DMS114 treated with DMSO at 0.1 percent for 48 hours (cell line): ENCODE results near the gene TEX12.
"Not testable (repeated sequence)": the region's sequence is repeated elsewhere in the genome, so short reads cannot be mapped to it uniquely, and the experiment has no call there.

ENCODE experiments used
- DNase-seq: peaks from one replicate; lab custom pipeline; 2025; ENCODE audit not compliant: unreplicated experiment; lab: John Stamatoyannopoulos, UW

TEX12 gene, protein sequence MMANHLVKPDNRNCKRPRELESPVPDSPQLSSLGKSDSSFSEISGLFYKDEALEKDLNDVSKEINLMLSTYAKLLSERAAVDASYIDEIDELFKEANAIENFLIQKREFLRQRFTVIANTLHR

DNA sequence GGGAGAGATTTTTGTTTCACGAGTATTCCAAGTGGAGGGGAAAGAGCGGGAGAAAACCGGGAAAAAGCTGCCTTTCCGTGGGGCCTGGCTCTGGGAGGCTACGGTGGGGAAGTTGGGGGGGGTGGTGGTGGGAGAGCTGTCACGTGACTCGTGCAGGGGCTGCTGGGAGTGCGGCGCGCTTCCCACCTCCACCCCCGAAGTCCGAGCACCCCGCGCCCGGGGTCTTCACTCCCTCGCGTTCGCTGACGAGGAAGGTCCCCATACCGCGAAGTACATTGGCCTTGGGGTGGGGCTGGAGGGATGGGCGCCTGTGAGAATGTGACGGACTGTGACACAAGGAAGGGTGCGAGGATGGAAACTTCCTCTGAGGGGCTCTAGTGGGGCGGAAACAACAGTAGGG, at the start of gene TEX12:
TEX12 (plus strand) TSS at position 228 of the 400 bp plus-strand sequence. CDS start 1,897 bp downstream, outside the sequence.
- DNase-seq: no peak

DNA sequence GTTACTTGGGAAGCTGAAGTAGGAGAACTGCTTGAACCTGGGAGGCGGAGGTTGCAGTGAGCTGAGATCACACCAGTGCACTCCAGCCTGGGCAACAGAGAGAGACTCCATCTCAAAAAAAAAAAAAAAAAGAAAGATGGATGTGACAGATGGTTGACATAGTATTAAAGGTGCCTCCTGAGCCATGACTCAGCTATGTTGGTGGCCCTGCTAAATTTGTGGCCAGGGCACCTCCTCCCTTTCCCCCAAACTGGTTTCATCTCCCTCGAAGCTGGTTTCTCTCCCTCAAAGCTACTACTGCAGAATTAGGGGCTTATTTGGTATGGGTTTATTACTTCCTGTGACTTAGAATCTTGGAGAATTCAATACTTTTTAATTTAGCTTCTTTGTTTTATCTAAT, 49.0 kb upstream of the TEX12 start:
- DNase-seq: no peak

DNA sequence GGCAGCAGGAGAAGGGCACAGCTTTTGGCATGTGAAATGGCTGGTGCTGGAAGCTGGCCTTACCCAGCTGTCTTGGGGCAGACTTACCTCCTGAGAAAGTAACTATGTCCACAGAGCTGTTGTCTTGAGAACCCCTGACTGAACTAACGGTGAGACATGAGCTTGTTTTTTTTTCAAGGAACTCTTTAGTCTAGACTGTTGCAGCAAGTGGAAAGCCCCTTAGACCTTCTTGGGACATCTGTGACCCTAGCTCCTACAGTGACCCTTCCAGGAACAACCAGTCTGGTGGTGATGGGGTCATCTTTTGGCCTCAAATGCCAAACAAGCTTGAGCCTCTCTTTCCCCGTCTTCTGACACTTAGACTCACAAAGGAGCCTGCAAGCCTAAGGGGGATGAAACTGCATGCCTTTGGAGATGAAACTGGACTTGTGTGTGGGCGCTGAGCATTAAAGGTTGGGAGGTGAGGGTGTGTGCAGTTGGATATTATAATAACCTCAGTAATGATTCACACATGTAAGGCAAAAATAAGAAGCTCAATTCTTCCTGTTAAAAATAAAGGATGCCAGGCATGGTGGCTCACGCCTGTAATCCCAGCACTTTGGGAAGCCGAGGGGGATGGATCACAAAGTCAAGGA, 45.1 kb upstream of the TEX12 start:
- DNase-seq: no peak

DNA sequence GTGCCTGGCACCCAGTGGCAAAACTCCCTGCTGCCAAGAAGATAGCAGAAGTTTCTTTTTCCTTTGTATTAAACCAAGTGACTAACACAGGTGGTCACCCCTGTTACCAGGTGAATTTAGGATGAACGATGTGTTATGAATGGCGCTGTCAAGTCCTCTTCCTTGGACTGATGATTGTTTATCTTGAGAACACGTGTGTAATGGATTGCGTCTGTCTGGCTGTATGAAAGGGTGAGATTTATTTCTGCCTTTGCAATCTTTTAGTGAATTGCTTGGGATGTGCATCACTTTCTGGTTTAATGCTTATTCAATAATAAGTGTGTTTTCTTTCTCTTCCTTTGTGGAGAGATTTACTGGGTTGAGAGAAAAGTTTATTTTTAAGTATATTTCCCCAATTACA, 44.0 kb upstream of the TEX12 start:
- no peak for DNase-seq

DNA sequence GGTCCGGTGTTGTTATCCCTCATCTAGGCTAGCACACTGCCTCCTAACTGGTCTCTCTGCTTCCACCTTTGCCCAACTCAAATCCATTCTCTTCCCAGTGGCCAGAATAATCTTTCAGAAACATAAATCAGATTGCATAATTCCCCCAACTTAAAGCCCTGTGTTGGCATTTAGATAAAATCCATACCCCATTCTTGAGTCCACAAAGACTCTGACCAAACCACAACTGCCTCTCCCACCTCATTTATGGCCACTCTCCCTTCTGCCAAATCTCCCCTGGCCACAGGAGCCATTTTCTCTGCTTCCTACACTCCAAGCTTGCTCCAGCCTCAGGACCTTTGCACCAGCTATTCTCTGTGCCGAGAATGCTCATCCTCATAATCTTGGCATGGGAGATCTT, 40.1 kb upstream of the TEX12 start:
- DNase-seq: no peak

DNA sequence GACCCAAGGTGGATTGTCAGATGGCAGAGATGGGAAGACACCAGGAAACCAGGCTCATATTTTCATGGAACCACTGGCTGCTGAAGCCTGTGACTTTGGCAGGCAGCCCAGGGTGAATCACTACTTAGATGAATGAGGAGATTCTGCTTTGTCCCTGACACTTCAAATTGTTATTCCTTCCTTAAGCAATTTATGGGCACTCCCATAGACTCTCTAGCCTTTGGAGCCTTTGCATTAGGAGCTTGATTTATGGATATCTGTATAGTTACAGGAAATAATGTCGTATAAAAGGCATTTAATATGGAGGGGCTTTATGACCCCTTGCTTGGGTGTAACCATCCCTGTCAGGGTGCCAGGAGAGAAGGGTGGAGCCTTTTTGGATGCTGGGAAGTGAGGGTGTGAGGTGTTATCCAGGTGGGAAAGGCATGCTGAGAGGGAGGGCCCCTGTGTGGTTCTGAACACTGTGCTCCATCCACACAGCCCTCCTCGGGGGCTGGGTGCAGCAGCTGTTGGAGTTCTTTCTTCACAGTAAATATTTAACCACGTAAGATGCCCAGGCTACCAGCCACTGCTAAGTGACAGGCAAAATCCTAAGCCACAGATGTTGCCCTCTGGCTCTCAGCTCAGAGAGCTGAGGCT, 38.6 kb upstream of the TEX12 start:
- DNase-seq: no peak

DNA sequence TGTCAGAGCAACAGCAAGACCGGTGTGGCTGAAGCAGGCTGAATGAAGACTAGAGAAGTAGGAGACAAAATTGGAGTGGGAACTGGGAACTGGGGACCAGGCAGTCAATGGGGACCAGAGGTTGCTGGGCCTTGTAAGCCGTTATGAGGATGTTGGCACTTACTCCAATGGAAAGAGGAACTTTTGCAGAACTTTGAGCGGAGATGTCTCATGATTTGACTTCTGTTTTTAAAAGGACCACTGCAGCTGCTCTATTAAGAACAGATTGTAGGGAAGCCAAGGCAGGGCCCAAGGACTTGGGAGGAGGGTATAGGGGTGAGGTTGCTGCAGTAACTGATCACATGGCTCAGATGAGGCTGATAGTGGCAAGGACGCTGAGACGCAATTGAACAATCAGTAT, 37.5 kb upstream of the TEX12 start:
- no peak for DNase-seq

DNA sequence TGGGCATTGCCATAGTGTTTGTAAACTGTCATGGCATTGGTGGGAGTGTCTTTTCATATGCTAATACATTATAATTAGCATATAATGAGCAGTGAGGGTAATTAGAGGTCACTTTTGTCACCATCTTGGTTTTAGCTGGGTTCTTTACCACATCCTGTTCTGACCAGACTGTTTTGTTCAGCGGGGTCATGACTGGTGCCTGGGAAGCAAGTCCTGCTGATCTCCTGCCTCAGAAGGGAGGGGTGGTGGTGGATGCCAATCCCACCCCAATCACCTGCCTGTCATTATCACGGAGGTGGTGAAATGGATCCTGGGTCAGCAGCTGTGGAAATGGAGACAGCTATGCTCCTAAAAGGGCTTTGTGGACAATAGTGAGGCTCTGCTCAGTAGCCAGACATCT, 34.4 kb upstream of the TEX12 start:
- no peak for DNase-seq

DNA sequence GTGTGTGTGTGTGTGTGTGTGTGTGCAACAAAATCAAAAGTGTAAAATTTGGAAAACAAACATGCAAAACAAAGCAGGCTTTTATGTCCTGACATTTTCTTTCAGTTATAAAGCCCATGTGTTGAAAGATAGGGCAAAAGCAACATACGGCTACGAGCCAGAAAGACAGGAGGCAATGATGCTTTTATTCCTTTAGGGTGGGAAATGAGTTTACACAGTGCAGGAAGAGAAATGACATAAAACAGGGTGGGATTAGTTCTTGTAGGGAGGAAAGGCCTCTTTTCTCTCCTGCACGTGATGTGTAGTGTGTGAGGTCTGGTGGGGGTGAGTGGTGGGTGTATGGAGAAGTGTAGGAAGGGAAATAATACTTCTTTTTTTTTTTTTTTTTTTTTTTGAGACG, 32.7 kb upstream of the TEX12 start:
- DNase-seq: no peak

DNA sequence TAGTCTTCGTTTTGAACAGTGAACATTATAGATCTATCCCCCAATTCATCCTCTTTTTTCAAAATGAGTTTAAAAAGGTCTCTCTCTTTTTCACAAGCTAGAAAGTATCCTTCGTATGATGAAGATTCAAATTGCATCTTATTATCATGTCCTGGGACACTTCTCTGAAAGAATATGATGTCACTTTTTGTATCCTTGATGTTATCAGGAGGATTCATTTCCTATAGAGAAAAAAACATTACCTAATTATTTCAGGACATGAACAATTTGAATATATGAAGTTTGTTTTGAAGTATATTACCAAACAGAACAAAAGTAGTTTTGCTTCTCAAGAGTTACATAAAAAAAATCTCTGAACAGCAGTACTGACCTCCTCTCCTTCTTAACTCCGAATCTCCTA, 23.6 kb upstream of the TEX12 start:
- no peak for DNase-seq

DNA sequence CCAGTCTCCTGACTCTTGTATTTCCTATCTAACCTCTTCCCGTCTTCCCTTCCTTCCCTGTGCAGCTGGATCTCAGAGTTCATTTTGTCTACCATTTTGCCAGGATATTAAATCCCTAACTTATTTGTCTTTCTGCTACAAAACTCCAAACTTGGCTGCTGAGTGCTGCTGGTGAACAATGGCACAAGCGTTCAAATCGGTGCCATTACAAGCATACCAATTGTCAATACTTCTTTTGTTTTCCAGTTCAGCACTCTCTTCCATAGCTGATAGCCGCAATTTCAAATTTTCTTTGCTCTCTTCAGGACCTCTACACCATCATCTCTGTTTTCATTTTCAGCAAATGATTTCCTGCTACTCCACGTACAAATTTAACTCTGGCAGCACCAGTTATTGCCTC, 16.7 kb upstream of the TEX12 start:
- DNase-seq: no peak

DNA sequence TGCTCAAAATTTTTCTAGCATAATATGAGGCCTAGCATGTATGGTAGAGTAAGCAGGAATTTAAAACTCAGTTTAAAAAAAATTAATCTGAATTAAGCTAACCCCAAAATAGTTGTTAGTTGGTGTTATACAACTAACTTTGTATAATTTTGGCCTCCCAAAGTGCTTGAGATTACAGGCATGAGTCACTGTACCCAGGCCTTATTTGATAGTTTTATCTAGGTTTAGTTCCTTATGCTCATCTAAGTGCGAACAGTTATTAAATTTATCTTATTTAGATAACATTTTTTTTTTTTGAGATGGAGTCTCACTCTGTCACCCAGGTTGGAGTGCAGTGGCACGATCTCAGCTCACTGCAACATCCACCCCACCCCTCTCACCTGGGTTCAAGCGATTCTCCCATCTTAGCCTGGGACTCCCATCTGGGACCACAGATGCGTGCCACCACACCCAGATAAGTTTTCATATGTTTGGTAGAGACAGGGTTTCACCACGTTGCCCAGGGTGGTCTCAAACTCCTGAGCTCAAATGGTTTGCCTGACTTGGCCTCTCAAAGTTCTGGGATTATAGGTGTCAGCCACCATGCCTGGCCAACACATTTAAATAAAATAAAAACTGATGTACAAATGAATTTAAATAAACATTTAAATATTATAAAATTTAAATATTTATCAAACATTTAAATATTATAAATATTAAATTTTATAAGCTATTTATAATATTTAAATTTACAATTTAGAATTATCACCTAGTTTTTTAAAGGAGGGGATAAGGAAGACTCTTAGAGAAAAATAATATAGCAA, 10.8 kb upstream of the TEX12 start:
- no peak for DNase-seq

DNA sequence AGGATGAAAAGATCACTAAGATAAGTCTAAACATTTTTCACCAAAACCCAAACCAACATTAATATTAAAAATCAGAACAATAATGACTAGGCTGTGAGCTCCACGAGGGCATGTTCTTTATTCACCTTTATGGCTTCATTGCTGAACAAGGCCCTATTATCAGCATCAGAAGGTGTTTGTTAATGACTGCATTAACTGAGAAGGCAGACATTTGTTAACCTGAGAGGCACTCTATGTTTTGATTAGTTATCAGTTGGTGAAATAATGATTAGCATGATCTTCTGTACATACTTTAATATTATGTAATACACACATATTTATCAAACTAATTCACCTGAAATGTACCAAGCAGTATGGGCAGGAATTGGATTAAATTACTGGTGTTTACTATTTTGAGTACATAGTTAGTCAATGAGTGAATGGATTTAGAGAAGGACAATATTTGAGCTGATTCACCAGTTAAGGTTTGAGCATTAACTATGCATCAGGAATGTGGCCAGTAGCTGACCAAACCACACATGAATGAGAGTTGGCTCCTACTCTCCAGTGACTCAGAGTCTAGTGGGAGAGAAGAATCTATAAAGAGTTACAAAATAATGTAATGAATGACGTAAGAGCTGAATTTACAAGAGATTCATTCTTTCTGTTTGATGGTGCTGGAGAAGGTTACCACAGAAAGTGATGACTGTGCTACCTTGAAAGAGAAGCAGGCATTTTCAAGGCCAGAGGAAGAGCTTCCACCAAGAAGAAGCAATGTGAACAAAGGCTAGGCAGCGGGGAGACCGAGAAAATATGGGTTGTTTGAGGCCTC, 10.0 kb upstream of the TEX12 start:
- DNase-seq: no peak

DNA sequence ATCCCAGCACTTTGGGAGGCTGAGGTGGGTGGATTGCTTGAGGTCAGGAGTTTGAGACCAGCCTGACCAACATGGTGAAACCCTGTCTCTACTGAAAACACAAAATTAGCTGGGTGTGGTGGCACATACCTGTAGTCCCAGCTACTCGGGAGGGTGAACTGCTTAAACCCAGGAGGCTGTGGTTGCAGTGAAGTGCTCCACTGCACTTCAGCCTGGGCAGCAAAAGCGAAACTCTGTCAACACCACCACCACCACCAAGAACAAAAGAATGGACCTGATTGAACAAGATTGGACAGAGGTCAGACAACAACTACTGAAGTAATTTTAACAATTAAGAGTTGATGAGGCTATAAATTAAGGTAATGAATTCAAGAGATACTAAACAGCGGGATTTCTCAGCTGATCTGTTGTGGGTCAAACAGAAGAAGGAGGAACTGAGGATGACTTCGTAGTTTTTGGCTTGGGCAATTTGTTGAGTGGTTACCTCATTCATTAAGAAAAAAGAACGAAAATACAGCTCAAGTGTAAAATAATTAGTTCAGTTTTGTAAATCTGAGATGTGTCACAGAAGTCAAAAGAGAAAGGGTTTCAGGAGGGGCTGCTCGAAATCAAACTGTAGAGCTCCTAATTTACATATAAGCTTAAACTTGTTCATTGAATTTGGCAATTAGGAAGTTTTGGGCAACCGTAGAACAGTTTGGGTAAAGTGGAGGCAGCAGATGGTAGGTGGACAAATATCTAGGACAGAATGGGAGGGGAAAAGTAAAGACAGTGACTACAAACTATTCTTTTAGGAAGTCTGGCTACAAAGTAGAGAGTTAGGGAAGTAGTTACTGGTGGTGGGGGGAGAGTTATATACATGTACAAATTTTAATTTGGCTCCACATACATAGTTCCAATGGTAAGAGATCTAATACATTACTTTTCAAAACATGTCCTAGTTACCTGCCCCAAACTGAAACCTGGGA, 7.8 kb upstream of the TEX12 start:
- no peak for DNase-seq

DNA sequence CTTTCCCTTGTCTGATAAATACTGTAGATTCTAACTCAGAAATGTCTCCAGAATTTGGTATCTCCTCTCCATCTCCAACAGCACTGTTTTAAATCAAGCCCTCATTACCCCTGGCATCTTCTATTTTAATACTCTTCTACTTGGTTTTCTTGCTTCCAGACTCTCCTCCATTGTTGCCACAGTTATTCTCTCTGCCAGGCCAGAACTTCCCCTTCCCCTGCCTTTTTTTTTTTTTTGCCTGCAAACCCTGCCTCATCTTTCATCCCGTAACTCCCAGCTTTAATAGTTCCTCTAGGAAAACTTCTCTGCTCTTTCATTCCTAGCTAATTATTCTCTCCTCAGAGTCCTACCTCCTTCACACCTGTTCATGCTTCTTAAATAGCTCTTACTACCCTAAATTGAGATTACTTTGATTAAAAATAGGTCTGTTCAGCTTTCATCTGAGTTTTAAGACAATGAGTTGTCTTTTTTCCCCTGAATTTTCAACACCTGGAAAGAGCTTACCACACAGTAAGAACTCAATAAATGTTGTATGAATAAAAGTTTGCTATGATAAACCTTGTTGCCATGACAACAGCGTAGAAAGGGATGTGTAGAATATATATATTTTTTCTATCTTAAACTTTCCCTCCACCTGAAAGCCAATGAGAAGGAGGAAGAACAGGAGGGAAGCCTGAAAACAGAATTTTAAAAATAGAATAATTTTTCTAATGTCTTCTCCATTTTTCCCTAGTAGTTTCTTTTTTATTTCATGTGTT, 6.9 kb upstream of the TEX12 start:
- no peak for DNase-seq

DNA sequence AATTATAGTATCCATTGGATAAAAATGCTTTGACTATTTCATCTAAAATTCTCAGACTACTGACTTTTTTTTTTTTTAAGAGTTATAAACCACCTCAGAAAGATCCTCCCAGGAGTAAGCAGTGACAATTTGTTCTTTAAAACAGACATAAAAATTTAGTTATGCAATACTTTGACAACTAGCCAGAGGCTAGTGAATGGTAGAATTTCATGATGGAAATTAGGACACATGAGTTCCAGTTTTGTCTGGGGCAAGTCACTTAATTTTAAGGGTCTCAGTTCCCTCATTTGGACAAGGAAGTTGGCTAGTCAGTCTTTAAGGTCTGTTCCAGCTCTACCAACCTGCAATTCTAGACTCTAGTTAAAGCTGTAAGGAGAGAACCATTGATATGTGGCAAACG, 6.2 kb upstream of the TEX12 start:
- DNase-seq: no peak

DNA sequence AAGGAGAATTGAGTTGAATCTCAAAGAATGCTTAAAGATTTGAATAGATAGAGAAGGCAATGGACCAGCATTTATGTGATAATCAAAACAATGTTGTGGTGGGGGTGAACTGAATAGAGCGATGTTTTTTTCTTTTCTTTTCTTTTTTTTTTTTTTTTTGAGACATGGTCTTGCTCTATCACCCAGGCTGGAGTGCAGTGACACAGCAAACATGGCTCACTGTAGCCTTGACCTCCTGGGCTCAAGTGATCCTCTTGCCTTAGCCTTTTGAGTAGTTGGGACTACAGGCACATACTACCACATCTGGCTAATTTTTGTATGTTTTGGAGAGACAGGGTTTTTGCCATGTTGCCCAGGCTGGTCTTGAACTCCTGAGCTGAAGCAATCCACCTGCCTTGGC, 5.0 kb upstream of the TEX12 start:
- not testable (repeated sequence) for DNase-seq

DNA sequence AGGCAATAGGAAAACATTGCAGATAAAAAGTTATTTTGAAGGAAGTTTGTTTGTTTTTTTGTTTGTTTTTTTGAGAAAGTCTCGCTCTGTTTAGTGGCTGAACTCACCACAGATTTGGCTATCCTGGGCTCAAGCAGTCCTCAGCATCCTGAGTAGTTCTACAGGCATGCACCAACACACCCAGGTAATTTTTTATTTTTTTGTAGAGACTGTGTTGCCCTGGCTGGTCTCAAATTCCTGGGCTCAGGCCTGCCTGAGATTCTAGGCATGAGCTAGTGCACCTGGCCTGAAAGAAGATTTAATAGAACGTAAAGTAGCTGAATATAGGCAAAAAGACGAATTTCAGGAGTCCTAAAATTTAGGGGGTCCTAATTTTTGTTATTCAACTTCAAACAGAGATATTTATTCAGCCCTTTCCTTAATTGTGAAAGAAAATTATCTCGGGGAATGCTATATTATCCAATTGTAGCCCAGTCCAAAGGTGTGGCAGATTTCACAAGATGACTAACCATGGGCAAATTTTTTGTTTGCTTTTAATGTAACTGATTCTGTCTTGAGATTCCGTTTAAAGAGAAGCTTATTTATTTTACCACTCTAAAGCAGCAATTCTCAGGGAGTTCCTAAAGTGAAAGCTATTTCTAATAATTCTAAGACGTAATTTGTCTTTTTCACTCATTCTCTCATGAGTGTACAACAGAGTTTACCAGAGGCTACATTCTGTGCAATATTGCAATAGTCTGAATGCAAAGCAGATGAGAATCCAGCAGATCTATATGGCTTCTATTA, 4.2 kb upstream of the TEX12 start:
- no peak for DNase-seq
